Fibroblast of lung (primary cell): ENCODE measurements around the gene FAM234B. TPM values are rescaled to one million over a fixed set of nuclear protein-coding genes. Genes with fewer than 3 reads are reported as not detected.

Source experiments
- DNase-seq, 2 donors: peaks; one replicate each; pipeline versions ENCODE4 v3.0.0 to v3.0.0-alpha.2; 2010; ENCODE audit warnings: low read depth in 2 of 2
- H2AFZ ChIP-seq: 2 replicates; pipeline ENCODE4 v1.5.1; 2012; ENCODE audit warnings: low read length, control low read depth, inconsistent platforms
- H3K27ac ChIP-seq: 2 replicates; pipeline ENCODE4 v1.5.1; 2011; ENCODE audit warnings: low read length, control low read depth; ENCODE audit not compliant: insufficient read depth
- H3K27me3 ChIP-seq: 2 replicates; pipeline ENCODE4 v1.5.1; 2011; ENCODE audit warnings: mild to moderate bottlenecking, low read length; ENCODE audit not compliant: control insufficient read depth, insufficient read depth
- H3K36me3 ChIP-seq: 2 replicates; pipeline ENCODE4 v1.5.1; 2011; ENCODE audit warnings: low read length; ENCODE audit not compliant: control insufficient read depth, insufficient read depth
- H3K4me1 ChIP-seq: 2 replicates; pipeline ENCODE4 v1.5.1; 2011; ENCODE audit warnings: low read length; ENCODE audit not compliant: control insufficient read depth, insufficient read depth; ENCODE audit errors: extremely low read depth
- H3K4me2 ChIP-seq: 2 replicates; pipeline ENCODE4 v1.5.1; 2011; ENCODE audit warnings: low read length, control low read depth; ENCODE audit not compliant: insufficient read depth; ENCODE audit errors: extremely low read depth
- H3K4me3 ChIP-seq, 4 experiments: fragments of 200-600 bp in 1 of 4; sonication (generic) in 1 of 4; replicated peaks in 1 of 4; 2 replicates each; pipeline ENCODE4 v1.5.1; 2011 to 2016; ENCODE audit warnings: low read length in 4 of 4, low read depth in 3 of 4, mild to moderate bottlenecking in 3 of 4, control low read depth in 2 of 4, inconsistent platforms in 1 of 4, mixed read lengths in 1 of 4; ENCODE audit not compliant: insufficient read depth in 1 of 4; ENCODE audit errors: control extremely low read depth in 1 of 4
- H3K79me2 ChIP-seq: 2 replicates; pipeline ENCODE4 v1.5.1; 2012; ENCODE audit warnings: mild to moderate bottlenecking, low read length, inconsistent platforms; ENCODE audit not compliant: control insufficient read depth, insufficient read depth
- H3K9ac ChIP-seq: 2 replicates; pipeline ENCODE4 v1.5.1; 2011; ENCODE audit warnings: mild to moderate bottlenecking, low read length, control low read depth; ENCODE audit not compliant: insufficient read depth
- H3K9me3 ChIP-seq: 2 replicates; pipeline ENCODE4 v1.5.1; 2012; ENCODE audit warnings: low read depth, low read length; ENCODE audit not compliant: control insufficient read depth, insufficient read depth
- H4K20me1 ChIP-seq: 2 replicates; pipeline ENCODE4 v1.5.1; 2011; ENCODE audit warnings: low read length; ENCODE audit not compliant: control insufficient read depth, insufficient read depth; ENCODE audit errors: extremely low read depth
- CTCF ChIP-seq, 2 donors: IDR thresholded peaks in 1 of 2; conservative IDR thresholded peaks in 1 of 2; 1 replicate in 1 of 2; 2 replicates in 1 of 2; pipeline ENCODE4 v1.5.1; 2011 to 2012; ENCODE audit warnings: low read length in 2 of 2, control low read depth in 1 of 2, inconsistent platforms in 1 of 2, low read depth in 1 of 2, mild to moderate bottlenecking in 1 of 2
- EZH2 ChIP-seq: IDR thresholded peaks from 2 replicates; pipeline ENCODE4 v1.5.1; 2012; ENCODE audit warnings: low read length, control low read depth, mild to moderate bottlenecking; ENCODE audit errors: missing control alignments
- polyA plus RNA-seq, 2 donors: library from polyadenylated mRNA; depleted of rRNA in 1 of 2; stranded (reverse) in 1 of 2; unstranded in 1 of 2; fragments of >200 nt; gene quantifications; 2 replicates each; pipeline ENCODE4 v1.2.1, GENCODE V29; 2011 to 2012; ENCODE audit warnings: missing spikeins in 1 of 2
- total RNA-seq: library from RNA; depleted of rRNA; stranded (reverse); fragments of >200 nt; gene quantifications from 2 replicates; pipeline ENCODE4 v1.2.1, GENCODE V29; 2014

The FAM234B gene
- total and polyA plus RNA-seq, 2 donors (not counting 1 experiment from before 2014, with no cell fraction given), result 7.3 to 10.4 TPM

- no peak overlapping the region for H3K27ac ChIP-seq
- H3K79me2 ChIP-seq, result no peaks in the 10 kb centered on the region
- no peaks in the 10 kb centered on the region for H3K36me3 ChIP-seq
- no peak overlapping the region for H2AFZ ChIP-seq
- H3K9ac ChIP-seq, result no peak overlapping the region
- H3K4me1 ChIP-seq, result peaks cover 2% of the 10 kb centered on the region
- no peak overlapping the region for H3K4me3 ChIP-seq
- no peak for DNase-seq
- no peaks in the 10 kb centered on the region for H3K27me3 ChIP-seq
- no peak overlapping the region for H3K4me2 ChIP-seq
- TF ChIP-seq CTCF (conservative IDR thresholded peaks at IDR 0.05 in 1 of 2, IDR thresholded peaks at IDR 0.05 in 1 of 2; ENCODE audit: low read depth in 1 of 2, low read length in 2 of 2), result no peak
- no peak for TF ChIP-seq EZH2
- H4K20me1 ChIP-seq, result no peaks in the 10 kb centered on the region
- no peaks in the 10 kb centered on the region for H3K9me3 ChIP-seq
Measured at GRCh38 chr12:13117029-13117428, 72.8 kb downstream of the FAM234B start.

DNA sequence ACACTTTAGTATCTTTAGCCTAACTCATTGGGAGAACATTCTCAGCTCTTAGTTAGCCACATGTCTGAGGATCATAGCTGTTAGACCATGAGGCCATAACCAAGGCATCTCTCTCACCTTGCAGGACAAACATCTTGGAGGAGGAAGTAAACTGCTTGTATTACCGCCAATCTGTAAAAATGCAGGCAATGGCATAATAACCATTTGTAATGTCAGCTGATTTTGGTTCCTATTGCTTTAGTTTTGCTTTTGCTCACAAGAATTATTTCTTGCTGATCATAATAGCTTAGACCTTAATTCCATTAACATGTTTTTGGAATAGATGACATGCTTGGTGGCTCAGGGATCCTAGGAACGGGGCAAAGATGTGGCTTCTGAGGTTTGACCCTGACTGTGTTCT is 75.6 kb downstream of the FAM234B start:
- H3K4me1 ChIP-seq, result peaks cover 5% of the 10 kb centered on the region
- no peak overlapping the region for H2AFZ ChIP-seq
- no peaks in the 10 kb centered on the region for H3K36me3 ChIP-seq
- H3K9ac ChIP-seq, result no peak overlapping the region
- H3K79me2 ChIP-seq, result no peaks in the 10 kb centered on the region
- no peaks in the 10 kb centered on the region for H3K9me3 ChIP-seq
- H3K27ac ChIP-seq, result no peak overlapping the region
- no peaks in the 10 kb centered on the region for H4K20me1 ChIP-seq
- DNase-seq, result no peak
- H3K27me3 ChIP-seq, result no peaks in the 10 kb centered on the region
- H3K4me3 ChIP-seq, result no peak overlapping the region
- TF ChIP-seq EZH2 (no peak), CTCF (conservative IDR thresholded peaks at IDR 0.05 in 1 of 2, IDR thresholded peaks at IDR 0.05 in 1 of 2; ENCODE audit: low read depth in 1 of 2, low read length in 2 of 2) (no peak)
- no peak overlapping the region for H3K4me2 ChIP-seq

DNA sequence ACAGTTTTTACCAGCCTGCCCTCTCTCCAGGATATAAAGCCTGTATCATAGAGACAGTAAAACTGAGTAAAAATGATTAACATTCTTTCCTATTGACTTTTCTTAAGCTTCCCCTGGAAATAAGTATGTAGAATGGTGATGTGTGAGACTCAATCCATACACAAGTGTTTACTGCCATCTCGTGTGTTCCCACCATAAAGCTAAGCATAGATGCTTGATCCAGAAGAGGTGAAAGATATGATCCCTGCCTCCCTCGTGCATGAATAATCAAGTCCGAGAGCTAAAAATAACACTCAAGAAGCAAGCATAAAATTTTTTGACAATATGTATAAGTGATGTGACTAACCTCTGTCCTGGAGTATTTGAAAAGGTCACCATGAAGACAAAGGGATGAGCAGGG is 76.2 kb downstream of the FAM234B start:
- DNase-seq, result no peak
- no peak for TF ChIP-seq CTCF (conservative IDR thresholded peaks at IDR 0.05 in 1 of 2, IDR thresholded peaks at IDR 0.05 in 1 of 2; ENCODE audit: low read depth in 1 of 2, low read length in 2 of 2)
- TF ChIP-seq EZH2, result no peak
- Histone ChIP-seq H3K9ac (no peak overlapping the region), H3K4me3 (no peak overlapping the region), H3K4me1 (peaks cover 9% of the 10 kb centered on the region), H3K4me2 (no peak overlapping the region), H3K27me3 (no peaks in the 10 kb centered on the region), H3K79me2 (no peaks in the 10 kb centered on the region), H2AFZ (no peak overlapping the region), H3K9me3 (no peaks in the 10 kb centered on the region), H4K20me1 (no peaks in the 10 kb centered on the region), H3K36me3 (no peaks in the 10 kb centered on the region), H3K27ac (no peak overlapping the region)
